HCT116 (cell line): ENCODE data around the gene TMEM164. TPM values are rescaled to one million over a fixed set of nuclear protein-coding genes. Genes with fewer than 3 reads are reported as not detected.
A peak's percentile ranks its signal among the peaks of the same experiment; 100 is the strongest.

Experiments used
- ATAC-seq: fragments of 200-7000 bp; cut with Tn5 transposase; 2 replicates; pipeline ENCODE4 v1.9.1; 2020; ENCODE audit warnings: mild to moderate bottlenecking, moderate library complexity
- BruUV-seq: library from RNA; stranded (reverse); fragments of 400-500 nt; replicated peaks from 2 replicates; lab custom pipeline; 2021; lab: Mats Ljungman, UMichigan
- CTCF ChIA-PET: fragments of 300-600 bp; sonication (Branson Sonifier 250); formaldehyde crosslinking; loops from one replicate; lab custom pipeline; 2021; ENCODE audit warnings: antibody characterized with exemption; lab: Charles Lee
- POLR2A ChIA-PET: fragments of 300-600, 350-600 bp; sonication (Branson Sonifier 250); formaldehyde crosslinking; loops from one replicate; lab custom pipeline; 2021; ENCODE audit warnings: antibody characterized with exemption; lab: Charles Lee
- RAD21 ChIA-PET, 2 experiments: fragments of 300-600 bp; sonication (Branson Sonifier 250); formaldehyde crosslinking; loops; one replicate each; lab custom pipeline; 2023; ENCODE audit warnings: low total read pairs in 2 of 2; ENCODE audit not compliant: uncharacterized antibody in 2 of 2, unreplicated experiment in 2 of 2, low non-redundant PET in 1 of 2; lab: Charles Lee
- DNase-seq: peaks from one replicate; pipeline ENCODE4 v3.0.0-alpha.2; 2010; ENCODE audit warnings: low read depth, low spot score
- H2AFZ ChIP-seq: fragments of 200-600 bp; shearing (Covaris generic), sonication (generic); 2 replicates; pipeline ENCODE4 v1.6.1; 2017; ENCODE audit warnings: low read depth, mixed run types, mixed read lengths, antibody characterized with exemption, low read length; ENCODE audit not compliant: poor library complexity, severe bottlenecking
- H3K27ac ChIP-seq: 2 replicates; pipeline ENCODE4 v1.5.1; 2012; ENCODE audit warnings: low read depth, low read length
- H3K27me3 ChIP-seq: fragments of 200-600 bp; sonication (generic); 2 replicates; pipeline ENCODE4 v1.6.1; 2016; ENCODE audit warnings: mixed run types, low read length, mixed read lengths; ENCODE audit not compliant: insufficient read depth
- H3K36me3 ChIP-seq, 2 experiments: fragments of 200-500 bp in 1 of 2; fragments of 200-600 bp in 1 of 2; sonication (Bioruptor generic) in 1 of 2; sonication (generic) in 1 of 2; 2 replicates each; pipeline versions ENCODE4 v1.5.1 to v1.6.1; 2014 to 2016; ENCODE audit warnings: low read length in 2 of 2, inconsistent platforms in 1 of 2, mixed read lengths in 1 of 2, mixed run types in 1 of 2; ENCODE audit not compliant: insufficient read depth in 2 of 2, control insufficient read depth in 1 of 2
- H3K4me1 ChIP-seq, 2 experiments: fragments of 200-600 bp in 1 of 2; sonication (generic) in 1 of 2; 2 replicates each; pipeline versions ENCODE4 v1.5.1 to v1.6.1; 2012 to 2017; ENCODE audit warnings: low read length in 2 of 2, inconsistent platforms in 1 of 2, mild to moderate bottlenecking in 1 of 2, mixed read lengths in 1 of 2, mixed run types in 1 of 2, moderate library complexity in 1 of 2; ENCODE audit not compliant: insufficient read depth in 2 of 2, control insufficient read depth in 1 of 2
- H3K4me2 ChIP-seq: fragments of 200-600 bp; sonication (generic); 2 replicates; pipeline ENCODE4 v1.6.1; 2017; ENCODE audit warnings: mixed run types, low read length, mixed read lengths
- H3K4me3 ChIP-seq, 2 experiments: fragments of 200-600 bp in 1 of 2; sonication (generic) in 1 of 2; replicated peaks in 1 of 2; 2 replicates each; pipeline ENCODE4 v1.5.1; 2011 to 2016; ENCODE audit warnings: low read length in 2 of 2, control low read depth in 1 of 2, low read depth in 1 of 2, mild to moderate bottlenecking in 1 of 2, mixed read lengths in 1 of 2, mixed run types in 1 of 2
- H3K79me2 ChIP-seq: fragments of 200-600 bp; sonication (generic); 2 replicates; pipeline ENCODE4 v1.6.1; 2017; ENCODE audit warnings: mild to moderate bottlenecking, mixed run types, low read length, moderate library complexity, mixed read lengths; ENCODE audit not compliant: insufficient read depth
- H3K9ac ChIP-seq: fragments of 200-600 bp; sonication (generic); 2 replicates; pipeline ENCODE4 v1.6.1; 2016; ENCODE audit warnings: low read length, mixed read lengths
- H3K9me2 ChIP-seq: fragments of 200-600 bp; sonication (generic), shearing (Covaris generic); 2 replicates; pipeline ENCODE4 v1.6.1; 2017; ENCODE audit warnings: mixed run types, mild to moderate bottlenecking, moderate library complexity; ENCODE audit not compliant: insufficient read depth
- H3K9me3 ChIP-seq, 2 experiments: fragments of 200-500 bp in 1 of 2; fragments of 200-600 bp in 1 of 2; sonication (Bioruptor generic) in 1 of 2; sonication (generic) in 1 of 2; 2 replicates each; pipeline ENCODE4 v1.6.1; 2014 to 2017; ENCODE audit warnings: low read length in 2 of 2, mixed read lengths in 2 of 2, inconsistent platforms in 1 of 2, low read depth in 1 of 2, mild to moderate bottlenecking in 1 of 2, mixed run types in 1 of 2, moderate library complexity in 1 of 2; ENCODE audit not compliant: control insufficient read depth in 1 of 2, insufficient read depth in 1 of 2
- H4K20me1 ChIP-seq: fragments of 200-600 bp; sonication (generic), shearing (Covaris generic); 2 replicates; pipeline ENCODE4 v1.6.1; 2017; ENCODE audit warnings: mixed run types, mild to moderate bottlenecking, moderate library complexity; ENCODE audit not compliant: insufficient read depth
- ATF3 ChIP-seq: IDR thresholded peaks from 2 replicates; pipeline ENCODE4 v1.6.1; 2012
- CBX3 ChIP-seq: IDR thresholded peaks from 2 replicates; pipeline ENCODE4 v1.6.1; 2012; ENCODE audit warnings: low read depth
- CEBPB ChIP-seq: IDR thresholded peaks from 2 replicates; pipeline ENCODE4 v1.6.1; 2012; ENCODE audit warnings: low read depth
- CTCF ChIP-seq, 3 experiments: fragments of 200-600 bp in 1 of 3; sonication (generic) in 1 of 3; IDR thresholded peaks in 2 of 3; conservative IDR thresholded peaks in 1 of 3; 2 replicates each; pipeline ENCODE4 v1.5.1; 2012 to 2017; ENCODE audit warnings: low read depth in 2 of 3, low read length in 2 of 3, antibody characterized with exemption in 1 of 3, borderline replicate concordance in 1 of 3, control low read depth in 1 of 3, mild to moderate bottlenecking in 1 of 3, mixed read lengths in 1 of 3, mixed run types in 1 of 3, moderate library complexity in 1 of 3; ENCODE audit not compliant: insufficient read depth in 1 of 3
- EGR1 ChIP-seq: IDR thresholded peaks from 2 replicates; pipeline ENCODE4 v1.6.1; 2012; ENCODE audit warnings: low read depth
- ELF1 ChIP-seq: IDR thresholded peaks from 2 replicates; pipeline ENCODE4 v1.6.1; 2012; ENCODE audit warnings: low read depth, borderline replicate concordance
- EZH2 ChIP-seq: fragments of 200-600 bp; sonication (generic); IDR thresholded peaks from 2 replicates; pipeline ENCODE4 v1.6.1; 2017; ENCODE audit warnings: antibody characterized with exemption, mixed run types
- EZH2phosphoT487 ChIP-seq: fragments of 200-600 bp; IDR thresholded peaks from 2 replicates; pipeline ENCODE4 v1.6.1; 2018; ENCODE audit warnings: antibody characterized with exemption, borderline replicate concordance
- FOSL1 ChIP-seq: IDR thresholded peaks from 2 replicates; pipeline ENCODE4 v1.6.1; 2012; ENCODE audit warnings: low read depth
- MAX ChIP-seq: IDR thresholded peaks from 2 replicates; pipeline ENCODE4 v1.6.1; 2012
- POLR2A ChIP-seq: IDR thresholded peaks from 2 replicates; pipeline ENCODE4 v1.7.0; 2011; ENCODE audit warnings: borderline replicate concordance; ENCODE audit not compliant: insufficient read depth, insufficient read length; ENCODE audit errors: extremely low read depth
- POLR2AphosphoS5 ChIP-seq: IDR thresholded peaks from 2 replicates; pipeline ENCODE4 v1.6.1; 2011; ENCODE audit warnings: mild to moderate bottlenecking, low read depth, low read length, moderate library complexity
- RAD21 ChIP-seq: IDR thresholded peaks from 2 replicates; pipeline ENCODE4 v1.6.1; 2012; ENCODE audit warnings: low read depth, mild to moderate bottlenecking
- SIN3A ChIP-seq: IDR thresholded peaks from 2 replicates; pipeline ENCODE4 v1.6.1; 2012; ENCODE audit warnings: low read depth
- TCF7L2 ChIP-seq: IDR thresholded peaks from 2 replicates; pipeline ENCODE4 v1.7.0; 2011; ENCODE audit warnings: borderline replicate concordance, inconsistent platforms; ENCODE audit not compliant: insufficient read depth, insufficient read length; ENCODE audit errors: extremely low read depth
- YY1 ChIP-seq: IDR thresholded peaks from 2 replicates; pipeline ENCODE4 v1.6.1; 2011; ENCODE audit warnings: low read length, low read depth, moderate library complexity, mild to moderate bottlenecking; ENCODE audit not compliant: insufficient replicate concordance; ENCODE audit errors: extremely low read depth
- ZBTB33 ChIP-seq: IDR thresholded peaks from 2 replicates; pipeline ENCODE4 v1.6.1; 2011; ENCODE audit warnings: mild to moderate bottlenecking, low read length, moderate library complexity; ENCODE audit not compliant: insufficient replicate concordance; ENCODE audit errors: extremely low read depth
- ZFX ChIP-seq: fragments of 450-650 bp; IDR thresholded peaks from 2 replicates; pipeline ENCODE4 v1.6.1; 2017
- intact Hi-C: fragments of 100-400 bp; cut with micrococcal nuclease; formaldehyde crosslinking; loops from 2 replicates; pipeline ENCODE4 v1.10.0; 2022
- total RNA-seq: library from RNA; stranded (reverse); gene quantifications from one replicate; pipeline ENCODE4 v1.2.1, GENCODE V29; 2021; ENCODE audit not compliant: unreplicated experiment

The TMEM164 gene
- total RNA-seq, 1 experiment from 2014 or later = 18.7 TPM

GRCh38 chrX:110004731-110005369, 1.9 kb downstream of the TMEM164 start:
- Histone ChIP-seq H3K27me3 (no peaks in the 10 kb centered on the region), H3K36me3 (no peaks in the 10 kb centered on the region), H3K9me2 (no peaks in the 10 kb centered on the region), H3K9ac (no peak overlapping the region), H3K4me1 (peaks cover 3 to 23% of the 10 kb centered on the region in 2 experiments; a peak in 2 of 4 replicates), H3K4me2 (no peak overlapping the region), H2AFZ (no peak overlapping the region), H3K9me3 (no peaks in the 10 kb centered on the region), H4K20me1 (no peaks in the 10 kb centered on the region), H3K79me2 (no peaks in the 10 kb centered on the region; the same call in 1 of the 2 replicates), H3K4me3 (no peak overlapping the region), H3K27ac (no peak overlapping the region)
- no peak for ATAC-seq
- TF ChIP-seq ZBTB33 = no peak
- TF ChIP-seq ELF1 = no peak
- no peak for TF ChIP-seq POLR2AphosphoS5
- TF ChIP-seq FOSL1 = no peak
- TF ChIP-seq CEBPB = no peak
- TF ChIP-seq SIN3A = no peak
- TF ChIP-seq ATF3 = no peak
- TF ChIP-seq YY1 = no peak
- TF ChIP-seq RAD21 = no peak
- TF ChIP-seq EZH2phosphoT487 = no peak
- TF ChIP-seq EGR1 = no peak
- no peak for TF ChIP-seq MAX
- TF ChIP-seq POLR2A = no peak
- no peak for TF ChIP-seq CTCF (IDR thresholded peaks at IDR 0.05 in 2 of 3, conservative IDR thresholded peaks at IDR 0.05 in 1 of 3; ENCODE audit: borderline replicate concordance in 1 of 3, insufficient read depth in 1 of 3, low read depth in 2 of 3, low read length in 2 of 3)
- TF ChIP-seq ZFX = no peak
- no peak for TF ChIP-seq TCF7L2
- no peak for TF ChIP-seq EZH2
- no peak for TF ChIP-seq CBX3
- DNase-seq = no peak
- ChIA-PET RAD21 (no interaction called here), CTCF (no interaction called here), POLR2A (no interaction called here)
- BruUV-seq = TSS peak; percentile 33
- intact Hi-C loops = no loop called here
